HG02973 (cell line): ENCODE results near the gene RAB6D.
"Not testable (repeated sequence)": the region's sequence is repeated elsewhere in the genome, so short reads cannot be mapped to it uniquely, and the experiment has no call there.

Source experiments
- ATAC-seq: cut with Tn5 transposase; IDR thresholded peaks from one replicate; pipeline ENCODE4 v1.9.1; 2021; ENCODE audit warnings: moderate library complexity; ENCODE audit not compliant: unreplicated experiment

The RAB6D gene

GRCh38 chr2:131366643-131367042 is 2.7 kb upstream of the RAB6D start:
- ATAC-seq, result no peak

GRCh38 chr2:131365452-131365851 is 1.5 kb upstream of the RAB6D start:
- ATAC-seq, result no peak

- ATAC-seq, result not testable (repeated sequence)
Observed at GRCh38 chr2:131363213-131363612, 755 bp downstream of the RAB6D start.

- ATAC-seq, result not testable (repeated sequence)
Observed at GRCh38 chr2:131361773-131362172, 2.2 kb downstream of the RAB6D start.

- not testable (repeated sequence) for ATAC-seq
Observed at GRCh38 chr2:131353167-131353697, 10.7 kb downstream of the RAB6D start.

GRCh38 chr2:131349021-131349420 is 14.9 kb downstream of the RAB6D start:
- no peak for ATAC-seq

GRCh38 chr2:131347035-131347434 is 16.9 kb downstream of the RAB6D start:
- ATAC-seq, result not testable (repeated sequence)

GRCh38 chr2:131339307-131339706 is 24.7 kb downstream of the RAB6D start:
- ATAC-seq, result not testable (repeated sequence)

- not testable (repeated sequence) for ATAC-seq
Observed at GRCh38 chr2:131335319-131335718, 28.6 kb downstream of the RAB6D start.

- ATAC-seq, result not testable (repeated sequence)
Observed at GRCh38 chr2:131332709-131333108, 31.3 kb downstream of the RAB6D start.

- ATAC-seq, result not testable (repeated sequence)
Observed at GRCh38 chr2:131331000-131331399, 33.0 kb downstream of the RAB6D start.

GRCh38 chr2:131322209-131322608 is 41.8 kb downstream of the RAB6D start:
- no peak for ATAC-seq

GRCh38 chr2:131321344-131321743 is 42.6 kb downstream of the RAB6D start:
- ATAC-seq, result not testable (repeated sequence)

GRCh38 chr2:131311001-131311400 is 53.0 kb downstream of the RAB6D start:
- ATAC-seq, result not testable (repeated sequence)
